GM03348 (cell line): ENCODE data around the gene ORAI3.

ENCODE experiments used
- DNase-seq: peaks from one replicate; pipeline ENCODE4 v3.0.0; 2012; ENCODE audit warnings: low spot score

The ORAI3 gene

DNA sequence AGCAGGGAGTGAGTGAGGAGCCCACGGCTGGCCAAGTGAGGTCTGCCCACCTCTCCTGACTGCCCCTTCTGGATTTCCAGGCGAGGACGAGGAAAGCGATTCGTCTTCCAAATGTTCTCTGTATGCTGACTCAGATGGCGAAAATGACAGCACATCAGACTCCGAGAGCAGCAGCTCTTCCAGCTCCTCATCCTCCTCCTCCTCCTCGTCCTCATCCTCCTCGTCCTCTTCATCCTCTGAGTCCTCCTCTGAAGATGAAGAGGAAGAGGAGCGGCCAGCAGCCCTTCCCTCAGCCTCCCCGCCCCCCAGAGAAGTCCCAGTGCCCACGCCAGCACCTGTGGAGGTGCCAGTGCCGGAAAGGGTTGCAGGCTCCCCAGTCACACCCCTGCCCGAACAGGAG, 22.4 kb downstream of the ORAI3 start:
- no peak for DNase-seq

DNA sequence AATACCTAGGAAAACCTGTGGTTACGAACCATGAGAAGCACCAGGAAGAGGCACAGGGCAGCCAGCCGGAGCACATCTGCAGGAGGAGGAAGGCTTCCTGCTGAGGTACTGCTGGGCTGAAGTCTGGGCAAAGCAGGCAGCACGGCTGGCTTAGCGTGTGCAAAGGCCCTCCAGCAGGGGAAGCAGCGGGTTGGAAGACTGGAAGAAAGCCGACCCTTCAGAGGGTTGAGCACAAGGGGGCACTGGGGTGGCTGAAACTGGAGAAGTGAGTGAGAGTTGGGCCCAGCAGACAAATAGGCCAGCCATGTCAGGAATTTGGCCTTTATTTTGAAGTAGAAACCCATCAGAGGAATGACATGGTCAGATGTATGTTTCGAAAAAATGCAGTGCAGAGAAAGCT, 24.0 kb downstream of the ORAI3 start:
- no peak for DNase-seq

DNA sequence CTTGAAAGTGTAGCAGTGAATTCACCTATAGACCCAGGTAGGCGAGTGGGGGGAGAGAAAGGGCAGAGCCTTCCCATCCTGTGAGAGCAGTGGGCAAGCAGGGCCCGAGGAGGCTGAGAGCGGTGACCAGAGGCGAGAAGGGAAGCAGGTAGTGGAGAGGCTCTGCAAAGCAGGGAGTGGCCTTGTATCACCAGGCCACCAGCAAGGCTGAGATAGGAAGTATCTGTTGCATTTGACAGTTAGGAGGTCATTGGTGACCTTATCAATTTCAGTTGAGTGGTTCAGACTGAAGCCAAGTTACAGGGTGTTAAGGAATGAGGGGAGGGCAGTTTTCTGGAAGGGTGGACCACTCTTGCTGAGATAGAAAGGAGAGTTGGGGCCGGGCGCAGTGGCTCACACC, 25.5 kb downstream of the ORAI3 start:
- no peak for DNase-seq

DNA sequence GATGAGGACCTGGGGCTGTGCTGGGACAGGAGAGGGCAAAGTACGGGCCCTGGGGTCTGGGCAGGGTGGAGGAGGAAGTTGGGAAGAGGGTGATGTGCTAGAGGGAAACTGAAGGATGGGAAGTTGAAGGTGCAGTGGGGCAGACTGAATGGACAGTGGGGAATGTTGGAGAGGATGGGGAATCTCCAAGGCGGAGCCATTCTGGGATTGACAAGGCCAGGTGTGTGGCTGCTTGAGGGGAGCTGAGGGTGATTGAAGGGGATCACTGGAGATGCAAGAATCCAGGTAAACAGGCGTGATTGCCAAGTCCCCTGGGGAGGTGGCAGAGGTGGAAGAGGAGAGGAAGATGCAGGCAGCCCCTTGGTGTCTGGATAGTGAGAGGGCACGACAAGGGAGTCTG, 27.6 kb downstream of the ORAI3 start:
- no peak for DNase-seq

DNA sequence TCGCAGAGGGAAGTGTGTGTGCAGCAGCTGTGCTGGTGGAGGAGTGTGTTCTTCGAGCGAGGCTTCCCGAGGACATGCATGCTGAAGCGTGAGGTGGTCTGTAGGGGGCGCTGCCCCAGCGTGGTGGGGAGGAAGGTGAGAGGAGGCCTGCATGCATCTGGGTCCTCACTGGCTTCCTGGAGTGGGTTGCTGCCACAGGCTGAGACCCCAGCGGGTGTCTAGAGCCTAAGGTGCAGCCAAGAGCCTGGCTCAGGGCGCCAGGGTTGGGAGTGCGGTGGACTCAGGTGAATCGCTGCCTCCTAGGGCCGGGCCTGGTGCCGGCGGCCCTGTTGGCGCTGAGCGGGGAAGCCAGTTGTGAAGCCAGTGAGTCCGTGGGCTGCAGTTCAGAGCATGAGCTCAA, 28.6 kb downstream of the ORAI3 start:
- DNase-seq: no peak

DNA sequence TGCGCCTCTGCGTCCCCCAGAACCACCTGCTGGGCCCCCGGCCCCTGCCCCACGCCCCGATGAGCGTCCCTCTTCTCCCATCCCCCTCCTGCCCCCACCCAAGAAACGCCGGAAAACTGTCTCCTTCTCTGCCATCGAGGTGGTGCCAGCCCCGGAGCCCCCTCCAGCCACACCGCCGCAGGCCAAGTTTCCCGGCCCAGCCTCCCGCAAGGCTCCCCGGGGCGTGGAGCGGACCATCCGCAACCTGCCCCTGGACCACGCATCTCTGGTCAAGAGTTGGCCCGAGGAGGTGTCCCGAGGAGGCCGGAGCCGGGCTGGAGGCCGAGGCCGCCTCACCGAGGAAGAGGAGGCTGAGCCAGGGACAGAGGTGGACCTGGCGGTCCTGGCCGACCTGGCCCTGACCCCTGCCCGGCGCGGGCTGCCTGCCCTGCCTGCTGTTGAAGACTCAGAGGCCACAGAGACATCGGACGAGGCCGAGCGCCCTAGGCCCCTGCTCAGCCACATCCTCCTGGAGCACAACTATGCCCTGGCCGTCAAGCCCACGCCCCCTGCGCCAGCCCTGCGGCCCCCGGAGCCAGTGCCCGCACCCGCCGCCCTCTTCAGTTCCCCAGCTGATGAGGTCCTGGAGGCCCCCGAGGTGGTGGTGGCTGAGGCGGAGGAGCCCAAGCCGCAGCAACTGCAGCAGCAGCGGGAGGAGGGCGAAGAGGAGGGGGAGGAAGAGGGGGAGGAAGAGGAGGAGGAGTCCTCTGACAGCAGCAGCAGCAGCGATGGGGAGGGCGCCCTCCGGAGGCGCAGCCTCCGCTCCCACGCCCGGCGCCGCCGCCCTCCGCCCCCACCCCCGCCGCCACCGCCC, 30.5 kb downstream of the ORAI3 start:
- no peak for DNase-seq

DNA sequence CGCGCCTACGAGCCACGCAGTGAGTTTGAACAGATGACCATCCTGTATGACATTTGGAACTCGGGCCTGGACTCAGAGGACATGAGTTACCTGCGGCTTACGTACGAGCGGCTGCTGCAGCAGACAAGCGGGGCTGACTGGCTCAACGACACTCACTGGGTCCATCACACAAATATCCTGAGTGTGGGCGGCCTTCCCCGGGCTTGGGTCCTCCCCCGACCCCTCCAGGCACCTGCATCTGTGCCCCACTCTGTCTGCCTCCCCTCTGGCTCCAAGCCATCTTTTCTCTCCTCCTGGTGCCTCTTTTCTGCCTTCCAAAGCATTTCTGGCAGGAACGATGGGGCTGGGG, 31.1 kb downstream of the ORAI3 start:
- no peak for DNase-seq

DNA sequence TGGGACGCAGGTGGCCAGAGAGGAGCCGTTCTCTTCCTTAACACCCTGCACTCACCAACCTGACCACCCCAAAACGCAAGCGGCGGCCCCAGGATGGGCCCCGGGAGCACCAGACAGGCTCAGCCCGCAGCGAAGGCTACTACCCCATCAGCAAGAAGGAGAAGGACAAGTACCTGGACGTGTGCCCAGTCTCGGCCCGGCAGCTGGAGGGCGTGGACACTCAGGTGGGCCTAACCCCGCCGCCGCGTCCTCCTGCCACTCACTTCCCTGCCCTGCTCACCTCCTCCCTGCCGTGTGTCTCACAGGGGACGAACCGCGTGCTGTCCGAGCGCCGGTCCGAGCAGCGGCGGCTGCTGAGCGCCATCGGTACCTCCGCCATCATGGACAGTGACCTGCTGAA, 31.6 kb downstream of the ORAI3 start:
- no peak for DNase-seq

DNA sequence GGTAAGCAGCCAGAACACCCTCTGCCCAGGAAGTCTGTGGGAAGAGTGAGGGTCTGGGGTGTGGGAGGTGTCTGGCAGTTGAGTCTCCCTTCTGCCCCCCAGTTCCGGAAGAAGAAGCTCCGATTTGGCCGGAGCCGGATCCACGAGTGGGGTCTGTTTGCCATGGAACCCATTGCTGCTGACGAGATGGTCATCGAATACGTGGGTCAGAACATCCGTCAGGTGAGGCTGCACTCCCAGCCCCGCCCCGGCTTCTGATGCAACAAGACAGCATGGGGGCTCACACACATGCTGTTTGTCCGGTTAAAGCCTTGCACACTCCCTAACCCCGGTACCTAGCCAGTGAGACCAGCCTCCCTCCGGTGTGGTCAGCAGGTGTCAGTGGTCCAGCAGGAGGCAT, 32.1 kb downstream of the ORAI3 start:
- DNase-seq: no peak

DNA sequence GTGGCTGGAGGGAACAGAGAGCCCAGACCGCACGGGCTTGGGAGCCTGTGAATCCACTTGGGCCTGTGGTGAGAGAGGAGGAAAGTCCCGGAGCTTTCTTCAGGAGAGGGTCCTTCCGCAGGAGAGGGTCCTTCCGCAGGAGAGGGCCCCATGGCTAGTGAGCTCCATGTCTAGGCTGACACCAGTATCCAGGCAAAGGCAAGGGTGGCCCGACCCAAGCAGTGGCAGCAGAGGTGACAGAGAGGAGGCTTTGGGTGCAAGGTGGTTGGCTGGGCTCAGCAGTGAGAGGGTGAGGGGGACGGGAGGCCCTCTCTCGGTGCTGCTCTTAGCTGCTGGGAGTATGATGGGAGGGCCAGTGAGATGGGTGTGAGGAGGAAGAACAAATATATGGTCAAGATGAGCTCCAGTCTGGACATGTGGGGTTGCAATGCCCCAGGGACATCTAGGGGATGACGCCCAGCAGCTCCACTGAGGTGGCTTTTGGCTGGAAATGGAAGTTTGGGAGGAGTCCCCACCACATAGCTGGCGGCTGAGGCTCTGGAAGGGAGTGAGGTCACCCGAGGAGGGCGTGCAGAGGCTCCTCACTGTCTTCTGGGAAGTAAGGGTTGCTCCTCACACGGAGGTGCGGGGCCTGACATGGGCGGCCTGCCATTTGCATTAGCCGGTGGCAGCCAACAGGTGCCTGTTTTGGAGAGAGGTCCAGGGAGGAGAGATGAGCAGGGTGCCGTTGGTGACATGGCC, 33.9 kb downstream of the ORAI3 start:
- peak; percentile 87 for DNase-seq

DNA sequence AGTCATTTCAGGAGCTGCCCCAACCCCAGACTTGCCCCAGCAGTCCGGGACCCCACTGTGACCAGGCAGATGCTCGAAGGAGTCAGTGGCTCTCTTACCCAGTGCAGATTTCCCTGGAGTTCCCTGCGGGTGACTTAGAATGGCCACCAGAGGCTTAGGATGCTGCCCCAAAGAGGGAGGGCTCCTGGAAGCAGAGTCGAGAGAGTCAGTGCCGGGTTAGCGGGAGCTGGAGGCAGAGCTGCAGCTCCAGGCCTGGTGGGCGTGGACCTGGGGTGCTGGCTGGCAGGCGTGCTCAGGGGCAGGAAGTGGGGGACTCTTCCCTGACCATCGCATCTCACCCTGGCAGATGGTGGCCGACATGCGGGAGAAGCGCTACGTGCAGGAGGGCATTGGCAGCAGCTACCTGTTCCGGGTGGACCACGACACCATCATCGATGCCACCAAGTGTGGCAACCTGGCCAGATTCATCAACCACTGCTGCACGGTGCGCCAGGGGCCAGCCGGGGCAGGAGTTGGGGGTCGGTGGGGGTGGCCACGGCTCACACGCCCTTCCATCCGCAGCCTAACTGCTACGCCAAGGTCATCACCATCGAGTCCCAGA, 34.5 kb downstream of the ORAI3 start:
- DNase-seq: no peak

DNA sequence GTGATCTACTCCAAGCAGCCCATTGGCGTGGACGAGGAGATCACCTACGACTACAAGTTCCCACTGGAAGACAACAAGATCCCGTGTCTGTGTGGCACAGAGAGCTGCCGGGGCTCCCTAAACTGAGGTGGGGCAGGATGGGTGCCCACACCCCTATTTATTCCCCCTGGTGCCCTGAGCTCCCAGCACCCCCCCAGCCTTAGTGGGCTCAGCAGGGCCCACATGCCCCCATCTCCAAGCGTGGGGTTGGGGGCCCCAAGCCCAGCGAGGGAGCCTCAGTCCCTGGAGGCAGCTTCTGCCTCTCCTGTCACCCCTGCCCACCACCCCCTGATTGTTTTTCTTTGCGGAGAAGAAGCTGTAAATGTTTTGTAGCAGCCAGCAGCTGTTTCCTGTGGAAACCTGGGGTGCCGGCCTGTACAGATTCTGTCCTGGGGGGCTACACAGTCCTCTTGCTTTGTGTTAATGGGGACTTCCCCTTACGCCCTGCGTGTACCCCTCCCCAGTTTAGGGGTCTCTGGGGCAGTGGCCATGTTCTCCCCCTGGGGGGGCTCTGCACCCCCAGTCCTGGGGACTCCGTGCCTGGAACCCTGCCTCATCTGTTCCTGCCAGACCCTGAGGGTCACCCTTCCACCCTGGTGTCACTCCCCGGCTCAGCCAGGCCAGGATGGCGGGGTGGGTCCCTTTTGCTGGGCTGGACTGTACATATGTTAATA, 35.2 kb downstream of the ORAI3 start:
- no peak for DNase-seq

DNA sequence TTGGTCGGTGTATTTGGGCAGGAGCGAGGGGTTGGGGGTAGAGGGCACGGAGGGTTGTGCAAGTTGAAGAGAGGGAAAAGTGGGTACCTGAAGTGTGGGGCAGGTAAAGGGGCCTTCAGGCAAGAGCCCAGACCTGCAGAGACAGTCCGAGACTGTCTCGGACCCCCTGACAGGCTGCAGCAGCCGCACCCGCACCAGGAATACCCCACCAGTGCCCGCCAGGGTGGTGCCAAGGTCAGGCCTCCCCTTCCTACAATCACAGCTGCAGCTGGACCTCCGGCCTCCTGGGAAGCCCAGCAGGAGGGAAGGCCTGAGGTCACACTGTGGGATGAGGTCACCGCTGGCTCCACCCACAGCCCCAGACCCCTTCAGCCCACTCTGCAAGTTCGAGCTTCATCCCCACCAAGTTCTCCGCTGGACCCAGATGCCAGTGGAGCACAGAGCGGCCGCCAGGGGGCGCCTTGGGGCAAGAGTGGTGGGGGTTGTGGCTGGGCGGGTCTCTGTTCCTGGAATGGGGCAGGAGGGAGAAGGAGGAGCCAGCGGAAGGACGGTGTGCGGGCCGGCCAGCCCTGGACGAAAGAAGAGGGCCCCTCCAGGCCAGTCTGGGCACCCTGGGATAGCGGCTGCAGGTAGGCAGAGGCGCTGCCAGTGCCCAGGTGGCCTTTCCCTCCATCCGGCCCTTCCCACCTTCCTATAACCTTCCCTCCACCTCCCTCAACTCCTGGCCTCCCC, 36.0 kb downstream of the ORAI3 start, which contains the start of gene HSD3B7:
Gene HSD3B7 (plus strand): TSS at position 539 of the 732 bp plus-strand sequence. CDS start 452 bp downstream, outside the sequence.
- peak; percentile 97 for DNase-seq

DNA sequence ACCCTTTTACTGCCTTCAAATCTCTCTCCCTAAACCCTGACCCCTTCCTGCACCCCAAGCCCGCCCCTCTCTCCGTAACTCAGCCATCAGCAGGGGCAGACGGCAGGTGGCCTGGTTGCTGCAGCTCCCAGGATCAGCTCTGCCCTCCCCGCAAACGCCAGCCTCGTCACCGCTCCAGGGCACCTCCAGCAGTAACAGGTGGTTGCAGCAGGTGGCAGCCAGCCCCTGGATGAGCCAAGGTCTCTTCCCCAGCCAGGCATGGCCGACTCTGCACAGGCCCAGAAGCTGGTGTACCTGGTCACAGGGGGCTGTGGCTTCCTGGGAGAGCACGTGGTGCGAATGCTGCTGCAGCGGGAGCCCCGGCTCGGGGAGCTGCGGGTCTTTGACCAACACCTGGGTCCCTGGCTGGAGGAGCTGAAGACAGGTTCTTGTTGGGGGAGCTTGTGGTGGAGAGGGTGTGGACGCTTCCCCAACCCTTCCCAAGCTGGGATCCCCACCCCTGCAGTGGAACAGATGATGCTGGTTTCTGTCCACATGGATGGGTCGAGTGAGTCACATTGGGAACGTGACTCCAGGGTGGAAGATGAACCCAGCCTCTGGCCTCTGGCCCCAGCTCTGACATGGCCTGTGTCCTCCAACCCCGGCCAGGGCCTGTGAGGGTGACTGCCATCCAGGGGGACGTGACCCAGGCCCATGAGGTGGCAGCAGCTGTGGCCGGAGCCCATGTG, 36.7 kb downstream of the ORAI3 start:
- peak; percentile 54 for DNase-seq

DNA sequence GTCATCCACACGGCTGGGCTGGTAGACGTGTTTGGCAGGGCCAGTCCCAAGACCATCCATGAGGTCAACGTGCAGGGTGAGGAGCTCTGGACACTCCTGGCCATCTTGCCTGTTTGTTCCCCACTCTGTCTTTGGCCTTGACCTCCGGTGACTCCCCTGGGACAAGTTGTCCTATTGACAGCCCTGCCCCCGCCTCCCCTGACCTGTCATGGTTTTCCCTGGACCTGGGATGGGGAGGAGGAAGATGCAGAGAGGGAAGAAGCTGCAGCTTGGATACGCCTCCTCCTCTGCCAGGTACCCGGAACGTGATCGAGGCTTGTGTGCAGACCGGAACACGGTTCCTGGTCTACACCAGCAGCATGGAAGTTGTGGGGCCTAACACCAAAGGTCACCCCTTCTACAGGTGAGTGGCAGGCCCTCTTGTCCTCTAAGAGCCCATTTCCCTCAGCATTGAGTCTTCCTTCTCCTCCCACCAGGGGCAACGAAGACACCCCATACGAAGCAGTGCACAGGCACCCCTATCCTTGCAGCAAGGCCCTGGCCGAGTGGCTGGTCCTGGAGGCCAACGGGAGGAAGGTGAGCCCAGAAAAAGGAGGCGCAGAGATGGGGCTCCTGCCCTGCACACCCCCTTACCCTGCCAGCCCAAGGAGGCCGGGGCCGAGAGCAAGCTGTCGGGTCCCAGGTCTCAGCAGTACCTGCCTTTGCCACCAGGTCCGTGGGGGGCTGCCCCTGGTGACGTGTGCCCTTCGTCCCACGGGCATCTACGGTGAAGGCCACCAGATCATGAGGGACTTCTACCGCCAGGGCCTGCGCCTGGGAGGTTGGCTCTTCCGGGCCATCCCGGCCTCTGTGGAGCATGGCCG, 37.5 kb downstream of the ORAI3 start:
- DNase-seq: no peak

DNA sequence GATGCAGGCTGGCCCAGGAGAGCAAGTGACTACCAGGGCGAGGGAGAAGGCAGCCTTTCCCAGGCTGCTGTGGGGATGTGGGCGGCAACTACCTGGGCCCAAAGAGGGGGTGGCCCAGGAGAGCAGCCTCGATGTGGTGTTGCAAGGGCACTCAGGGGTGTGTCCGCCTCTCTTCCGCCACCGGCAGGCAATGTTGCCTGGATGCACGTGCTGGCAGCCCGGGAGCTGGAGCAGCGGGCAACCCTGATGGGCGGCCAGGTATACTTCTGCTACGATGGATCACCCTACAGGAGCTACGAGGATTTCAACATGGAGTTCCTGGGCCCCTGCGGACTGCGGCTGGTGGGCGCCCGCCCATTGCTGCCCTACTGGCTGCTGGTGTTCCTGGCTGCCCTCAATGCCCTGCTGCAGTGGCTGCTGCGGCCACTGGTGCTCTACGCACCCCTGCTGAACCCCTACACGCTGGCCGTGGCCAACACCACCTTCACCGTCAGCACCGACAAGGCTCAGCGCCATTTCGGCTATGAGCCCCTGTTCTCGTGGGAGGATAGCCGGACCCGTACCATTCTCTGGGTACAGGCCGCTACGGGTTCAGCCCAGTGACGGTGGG, 38.8 kb downstream of the ORAI3 start:
- DNase-seq: no peak

DNA sequence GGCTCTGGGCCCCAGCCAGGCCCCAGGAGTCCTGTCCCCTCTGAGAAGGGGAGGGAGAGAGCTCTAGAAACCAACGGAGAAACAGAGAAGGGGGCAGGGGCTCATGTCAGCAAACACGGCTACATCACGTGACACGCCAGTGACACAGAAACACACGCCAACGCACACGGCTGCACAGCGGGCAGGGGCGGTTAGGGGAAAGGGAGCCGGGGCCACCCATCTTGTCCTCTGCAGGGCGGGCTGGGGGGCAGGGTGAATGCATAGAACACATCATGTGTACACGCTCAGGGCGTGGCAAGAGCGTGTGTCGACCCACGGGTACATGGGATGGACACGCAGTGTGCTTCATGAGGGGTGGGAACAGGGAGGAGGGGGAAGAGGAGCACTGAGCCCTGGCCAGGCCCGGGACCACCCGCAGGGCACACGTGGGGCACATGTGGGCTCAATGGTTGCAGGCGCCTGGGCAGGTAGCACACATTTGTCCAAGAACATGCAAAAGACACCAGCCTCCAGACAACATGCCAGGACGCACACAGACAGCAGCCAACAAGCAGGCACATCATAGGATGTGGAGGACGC, 40.7 kb downstream of the ORAI3 start:
- no peak for DNase-seq

DNA sequence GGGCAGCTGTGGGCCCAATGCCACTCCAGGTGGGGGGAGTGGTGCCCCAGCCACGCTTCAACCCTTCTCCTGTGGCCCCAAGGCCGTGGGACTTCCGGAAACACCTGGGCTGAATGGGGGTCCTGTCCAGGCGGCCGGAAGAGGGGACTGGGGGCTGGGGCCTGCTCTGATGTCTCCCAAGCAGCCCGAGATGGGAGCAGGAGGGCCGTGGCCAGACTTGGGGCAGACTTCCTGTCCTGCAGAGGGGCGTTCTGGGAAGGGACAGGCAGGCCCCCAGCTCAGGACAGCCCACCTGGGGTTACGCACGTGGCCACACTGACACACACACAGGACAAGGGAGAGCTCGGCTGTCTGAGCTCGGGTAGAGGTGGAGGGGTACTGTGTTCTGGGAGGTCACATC, 41.2 kb downstream of the ORAI3 start:
- DNase-seq: no peak

DNA sequence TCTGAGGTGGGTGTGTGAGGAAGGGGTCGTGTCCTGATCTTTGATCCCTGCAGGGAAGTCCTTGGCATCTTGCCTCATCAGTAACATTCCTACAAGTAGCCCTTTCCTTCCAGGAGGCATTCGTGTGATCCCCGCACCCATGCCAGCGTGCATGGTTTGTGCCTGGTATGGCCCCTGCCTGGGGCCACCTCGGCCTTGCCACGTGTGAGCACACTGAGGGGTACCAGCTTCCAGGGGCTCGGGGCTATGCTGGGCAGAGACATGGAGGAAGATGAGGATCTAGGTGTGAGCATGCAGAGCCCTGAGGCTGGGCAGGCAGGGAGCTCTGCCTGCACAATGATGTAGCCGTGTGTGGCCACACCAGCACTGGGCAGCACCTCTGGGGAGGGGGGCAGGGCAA, 42.2 kb downstream of the ORAI3 start:
- DNase-seq: no peak
